ENCODE data around the gene TCIRG1.

The TCIRG1 gene

GRCh38 chr11:68004551-68005335 is 34.1 kb upstream of the TCIRG1 start:
- DNase-seq (ENCODE audit: low read depth) = no peak

- no peak for DNase-seq (ENCODE audit: low read depth)
Observed at GRCh38 chr11:68006606-68007166, 32.1 kb upstream of the TCIRG1 start.

GRCh38 chr11:68007498-68008380 is 31.1 kb upstream of the TCIRG1 start:
- DNase-seq (ENCODE audit: low read depth) = no peak

- no peak for DNase-seq (ENCODE audit: low read depth)
Observed at GRCh38 chr11:68008381-68009337, 30.2 kb upstream of the TCIRG1 start.

GRCh38 chr11:68009391-68010089 is 29.3 kb upstream of the TCIRG1 start:
- no peak for DNase-seq (ENCODE audit: low read depth)

GRCh38 chr11:68010090-68011041 is 28.5 kb upstream of the TCIRG1 start, which contains the start of gene ALDH3B1:
Gene ALDH3B1 (plus strand): TSS chr11:68010327. CDS start chr11:68015298, 4,971 bp downstream.
- no peak for DNase-seq (ENCODE audit: low read depth)

- no peak for DNase-seq (ENCODE audit: low read depth)
Observed at GRCh38 chr11:68011051-68011943, 27.5 kb upstream of the TCIRG1 start.

- no peak for DNase-seq (ENCODE audit: low read depth)
Observed at GRCh38 chr11:68012044-68012842, 26.6 kb upstream of the TCIRG1 start.

GRCh38 chr11:68012843-68013610 is 25.8 kb upstream of the TCIRG1 start:
- no peak for DNase-seq (ENCODE audit: low read depth)

- DNase-seq (ENCODE audit: low read depth) = no peak
Observed at GRCh38 chr11:68013611-68014156, 25.1 kb upstream of the TCIRG1 start.

GRCh38 chr11:68014157-68014946 is 24.5 kb upstream of the TCIRG1 start:
- no peak for DNase-seq (ENCODE audit: low read depth)

GRCh38 chr11:68014947-68015447 is 23.8 kb upstream of the TCIRG1 start:
- no peak for DNase-seq (ENCODE audit: low read depth)

GRCh38 chr11:68015467-68015866 is 23.4 kb upstream of the TCIRG1 start:
- no peak for DNase-seq (ENCODE audit: low read depth)

- DNase-seq (ENCODE audit: low read depth) = no peak
Observed at GRCh38 chr11:68016161-68016903, 22.5 kb upstream of the TCIRG1 start.

Data from activated T-helper 9 cell treated with anti-CD3 and anti-CD28 coated beads, Interleukin-2, amount 50 U/mL, for 16 hours (primary cell).